ENCODE data around the gene RGS14. TPM values are rescaled to one million over a fixed set of nuclear protein-coding genes. Genes with fewer than 3 reads are reported as not detected.

Gene RGS14
- total and polyA plus RNA-seq, 2 donors (not counting 3 experiments of a cell fraction or from before 2014, with no cell fraction given), result 4.3 to 7.3 TPM

DNA sequence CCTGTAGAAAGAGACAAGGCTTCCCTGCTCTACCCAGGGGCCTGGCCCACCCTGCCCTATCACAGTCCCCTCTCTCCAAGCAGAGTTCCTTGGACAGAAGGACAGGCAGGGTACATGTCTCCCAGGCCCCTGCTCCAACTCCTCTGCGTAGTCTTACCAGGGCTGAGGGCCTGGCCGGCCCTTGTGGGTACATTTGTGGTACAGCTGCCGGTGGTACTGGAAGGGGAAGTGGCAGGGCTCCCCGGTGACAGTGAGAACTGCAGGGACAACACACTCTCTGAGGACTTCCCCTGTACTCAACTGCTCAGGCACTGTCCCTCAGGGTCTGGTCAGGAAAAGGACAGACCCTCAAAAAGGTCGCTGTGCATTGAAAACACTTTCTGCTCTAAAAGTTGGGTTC, 48.1 kb downstream of the RGS14 start:
- Histone ChIP-seq H3K27me3 (ENCODE audit: control insufficient read depth in 2 of 2, insufficient read depth in 2 of 2, low read length in 2 of 2) (peaks cover 25% of the 10 kb centered on the region in 2 experiments), H3K9me3 (replicated peaks; ENCODE audit: control insufficient read depth, insufficient read depth, low read length) (no peaks in the 10 kb centered on the region), H3K4me2 (ENCODE audit: insufficient read depth, low read length) (no peak overlapping the region), H3K9ac (replicated peaks; ENCODE audit: extremely low read depth, insufficient read depth, low read length) (no peak overlapping the region), H3K36me3 (ENCODE audit: control insufficient read depth in 2 of 2, extremely low read depth in 1 of 2, insufficient read depth in 2 of 2, low read length in 2 of 2) (no peaks in the 10 kb centered on the region), H3K9me1 (replicated peaks; ENCODE audit: control insufficient read depth, extremely low read depth, insufficient read depth, low read length) (no peaks in the 10 kb centered on the region), H3K4me3 (replicated peaks in 1 of 3; ENCODE audit: insufficient read depth in 1 of 3, low read depth in 1 of 3, low read length in 3 of 3) (no peak overlapping the region), H3K27ac (ENCODE audit: insufficient read depth, low read depth, low read length) (no peak overlapping the region), H3K4me1 (ENCODE audit: control insufficient read depth, extremely low read depth, insufficient read depth, low read length) (peaks cover 23% of the 10 kb centered on the region), H2AFZ (ENCODE audit: low read depth, low read length) (no peak overlapping the region), H4K20me1 (replicated peaks; ENCODE audit: control insufficient read depth, extremely low read depth, insufficient read depth, low read length) (no peaks in the 10 kb centered on the region), H3K79me2 (ENCODE audit: control insufficient read depth, insufficient read depth, low read length) (no peaks in the 10 kb centered on the region)
- POLR2A ChIA-PET, result no interaction called here
- FAIRE-seq, result no peak
- no TSS peak for BruUV-seq (replicated peaks)
- CTCF ChIA-PET, result interaction anchor here (4.5 to 7.1 kb wide), 3 partner anchors 17 to 44 kb away, joined by 43 to 288 read pairs (median 138); partner anchors contain the start of genes GRK6 and PRR7
- TF ChIP-seq, protein P1, sequence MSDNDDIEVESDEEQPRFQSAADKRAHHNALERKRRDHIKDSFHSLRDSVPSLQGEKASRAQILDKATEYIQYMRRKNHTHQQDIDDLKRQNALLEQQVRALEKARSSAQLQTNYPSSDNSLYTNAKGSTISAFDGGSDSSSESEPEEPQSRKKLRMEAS (IDR thresholded peaks at IDR 0.05; ENCODE audit: insufficient read depth, insufficient read length), result no peak
- TF ChIP-seq MYC (IDR thresholded peaks at IDR 0.05; ENCODE audit: low read depth, low read length), result no peak
- no peak for TF ChIP-seq FOS (IDR thresholded peaks at IDR 0.05; ENCODE audit: borderline replicate concordance, insufficient read depth, low read length)
- TF ChIP-seq EZH2 (IDR thresholded peaks at IDR 0.05; ENCODE audit: borderline replicate concordance, low read depth, low read length, severe bottlenecking), result no peak
- TF ChIP-seq GATA2 (IDR thresholded peaks at IDR 0.05; ENCODE audit: insufficient read depth, insufficient read length, low read depth, low read length), result no peak
- TF ChIP-seq POLR2AphosphoS5 (IDR thresholded peaks at IDR 0.05; ENCODE audit: insufficient read depth, low read depth, low read length), result no peak
- TF ChIP-seq POLR2A (IDR thresholded peaks at IDR 0.05; ENCODE audit: low read depth, low read length), result no peak
- no peak for TF ChIP-seq JUN (IDR thresholded peaks at IDR 0.05; ENCODE audit: borderline replicate concordance, insufficient read depth, insufficient read length, low read depth)
- TF ChIP-seq, protein P2, sequence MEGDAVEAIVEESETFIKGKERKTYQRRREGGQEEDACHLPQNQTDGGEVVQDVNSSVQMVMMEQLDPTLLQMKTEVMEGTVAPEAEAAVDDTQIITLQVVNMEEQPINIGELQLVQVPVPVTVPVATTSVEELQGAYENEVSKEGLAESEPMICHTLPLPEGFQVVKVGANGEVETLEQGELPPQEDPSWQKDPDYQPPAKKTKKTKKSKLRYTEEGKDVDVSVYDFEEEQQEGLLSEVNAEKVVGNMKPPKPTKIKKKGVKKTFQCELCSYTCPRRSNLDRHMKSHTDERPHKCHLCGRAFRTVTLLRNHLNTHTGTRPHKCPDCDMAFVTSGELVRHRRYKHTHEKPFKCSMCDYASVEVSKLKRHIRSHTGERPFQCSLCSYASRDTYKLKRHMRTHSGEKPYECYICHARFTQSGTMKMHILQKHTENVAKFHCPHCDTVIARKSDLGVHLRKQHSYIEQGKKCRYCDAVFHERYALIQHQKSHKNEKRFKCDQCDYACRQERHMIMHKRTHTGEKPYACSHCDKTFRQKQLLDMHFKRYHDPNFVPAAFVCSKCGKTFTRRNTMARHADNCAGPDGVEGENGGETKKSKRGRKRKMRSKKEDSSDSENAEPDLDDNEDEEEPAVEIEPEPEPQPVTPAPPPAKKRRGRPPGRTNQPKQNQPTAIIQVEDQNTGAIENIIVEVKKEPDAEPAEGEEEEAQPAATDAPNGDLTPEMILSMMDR (IDR thresholded peaks at IDR 0.05; ENCODE audit: extremely low read depth in 1 of 2, insufficient read depth in 1 of 2, low read depth in 1 of 2, low read length in 2 of 2), result no peak
- intact Hi-C loops (cut with micrococcal nuclease) (loop anchor here (2.0 kb wide), 1 partner anchor 89 kb away; no protein-coding TSS in a partner anchor), dilution Hi-C loops (cut with MboI; ENCODE audit: extremely low pct_ligation_motif_present, low sequenced_read_pairs) (no loop called here)
- DNase-seq (ENCODE audit: low read depth, low spot score), result no peak
